Gastrocnemius medialis (tissue), 4 donors: ENCODE data around the gene TMEFF1. TPM values are rescaled to one million over a fixed set of nuclear protein-coding genes. Genes with fewer than 3 reads are reported as not detected.

Source experiments
- ATAC-seq, 2 donors: fragments of 150-250 bp; one replicate each; pipeline ENCODE4 v1.9.1; 2016
- DNase-seq, 2 donors: peaks; one replicate each; pipeline ENCODE4 v3.0.0-alpha.2; 2019
- H3K27ac ChIP-seq, 4 donors: fragments of 200-600 bp; sonication (generic); 1 replicate in 1 of 4; 2 replicates in 3 of 4; pipeline ENCODE4 v1.5.1; 2016 to 2018; ENCODE audit warnings: mild to moderate bottlenecking in 2 of 4, moderate library complexity in 1 of 4
- H3K27me3 ChIP-seq, 3 donors: fragments of 200-600 bp; sonication (generic) in 2 of 3; 1 replicate in 1 of 3; 2 replicates in 2 of 3; pipeline versions ENCODE4 v1.5.1 to v1.6.0; 2016 to 2019; ENCODE audit warnings: mild to moderate bottlenecking in 1 of 3, moderate library complexity in 1 of 3
- H3K36me3 ChIP-seq, 2 donors: fragments of 200-600 bp; sonication (generic) in 1 of 2; one replicate each; pipeline ENCODE4 v1.5.1; 2017 to 2018
- H3K4me1 ChIP-seq, 2 donors: fragments of 200-600 bp; sonication (generic) in 1 of 2; one replicate each; pipeline ENCODE4 v1.5.1; 2016 to 2017; ENCODE audit warnings: mild to moderate bottlenecking in 2 of 2
- H3K4me3 ChIP-seq, 4 donors: fragments of 200-600 bp; sonication (generic) in 3 of 4; 1 replicate in 1 of 4; 2 replicates in 3 of 4; pipeline ENCODE4 v1.5.1; 2016 to 2019; ENCODE audit warnings: mild to moderate bottlenecking in 2 of 4
- H3K9me3 ChIP-seq, 3 donors: fragments of 200-600 bp; sonication (generic) in 2 of 3; 1 replicate in 1 of 3; 2 replicates in 2 of 3; pipeline ENCODE4 v1.5.1; 2016 to 2019
- CTCF ChIP-seq, 5 experiments: fragments of 450-650 bp in 3 of 5; fragments of 200-600 bp in 2 of 5; sonication (generic) in 2 of 5; IDR thresholded peaks in 4 of 5; conservative IDR thresholded peaks in 1 of 5; 1 replicate in 4 of 5; 2 replicates in 1 of 5; pipeline ENCODE4 v1.5.1; 2016 to 2019; ENCODE audit warnings: antibody characterized with exemption in 5 of 5, mild to moderate bottlenecking in 3 of 5, moderate library complexity in 3 of 5
- POLR2A ChIP-seq, 2 donors: fragments of 450-650 bp; IDR thresholded peaks; one replicate each; pipeline ENCODE4 v1.6.1; 2017; ENCODE audit warnings: antibody characterized with exemption in 2 of 2, mild to moderate bottlenecking in 2 of 2, moderate library complexity in 2 of 2
- in situ Hi-C, 4 donors: fragments of 200-750 bp; cut with MboI; loops; one replicate each; pipeline versions ENCODE4 v1.15.0 to v1.8.0; 2017; ENCODE audit warnings: low sequenced_read_pairs in 4 of 4
- intact Hi-C: fragments of 100-400 bp; cut with DNase I; formaldehyde crosslinking; loops from one replicate; pipeline ENCODE4 v1.15.1; 2023; ENCODE audit warnings: low total_unique reads
- total RNA-seq, 4 donors: library from RNA; depleted of rRNA; stranded (reverse); fragments of >200 nt; gene quantifications; one replicate each; pipeline versions ENCODE4 v1.1.0 to v1.2.3, GENCODE V29; 2016

TMEFF1 gene
- total RNA-seq, 4 donors from 2014 or later: not detected

GRCh38 chr9:100591639-100592412 is 118.9 kb downstream of the TMEFF1 start:
- Histone ChIP-seq H3K27ac (peak overlapping the region; percentile 40 to 62 (median 52)), H3K4me3 (no peak overlapping the region), H3K27me3 (no peaks in the 10 kb centered on the region), H3K9me3 (no peaks in the 10 kb centered on the region), H3K4me1 (peaks cover 9 to 15% of the 10 kb centered on the region in 2 donors), H3K36me3 (peaks cover 0 to 2% of the 10 kb centered on the region in 2 donors)
- DNase-seq (no peak), ATAC-seq (no peak)
- in situ Hi-C loops (loop anchor here in 3 of 4 donors (10.0 to 25.0 kb wide), 4 partner anchors 77 to 157 kb away; partner anchors contain the start of gene MSANTD3 (in 1 of the 3)), intact Hi-C loops (loop anchor here (5.0 to 10.0 kb wide), 2 partner anchors 480 to 777 kb away; no protein-coding TSS in a partner anchor)
- TF ChIP-seq POLR2A (IDR thresholded peaks at IDR 0.05) (no peak), CTCF (IDR thresholded peaks at IDR 0.05 in 4 of 5, conservative IDR thresholded peaks at IDR 0.05 in 1 of 5) (no peak)

GRCh38 chr9:100595391-100596199 is 122.6 kb downstream of the TMEFF1 start:
- H3K27ac ChIP-seq: peak overlapping the region in 1 of 4 donors; percentile 2
- intact Hi-C loops (loop anchor here (1.0 to 10.0 kb wide), 4 partner anchors 90 to 781 kb away; partner anchors contain the start of gene MSANTD3), in situ Hi-C loops (loop anchor here (5.0 to 25.0 kb wide), 5 partner anchors 81 to 161 kb away; partner anchors contain the start of gene MSANTD3 (in 1 of the 4))
- H3K4me3 ChIP-seq: no peak overlapping the region
- no peaks in the 10 kb centered on the region for H3K36me3 ChIP-seq
- H3K9me3 ChIP-seq: no peaks in the 10 kb centered on the region
- peaks cover 13 to 23% of the 10 kb centered on the region in 2 donors for H3K4me1 ChIP-seq
- peak; percentile 79 to 90 (median 88) for TF ChIP-seq CTCF (IDR thresholded peaks at IDR 0.05 in 4 of 5, conservative IDR thresholded peaks at IDR 0.05 in 1 of 5)
- no peak for TF ChIP-seq POLR2A (IDR thresholded peaks at IDR 0.05)
- no peaks in the 10 kb centered on the region for H3K27me3 ChIP-seq
- DNase-seq (no peak), ATAC-seq (peak; percentile 61 to 80)

- TF ChIP-seq POLR2A (IDR thresholded peaks at IDR 0.05) (no peak), CTCF (IDR thresholded peaks at IDR 0.05 in 4 of 5, conservative IDR thresholded peaks at IDR 0.05 in 1 of 5) (no peak)
- H3K27me3 ChIP-seq: no peaks in the 10 kb centered on the region
- H3K27ac ChIP-seq: no peak overlapping the region
- H3K9me3 ChIP-seq: no peaks in the 10 kb centered on the region
- in situ Hi-C loops (loop anchor here (5.0 to 25.0 kb wide), 5 partner anchors 82 to 162 kb away; partner anchors contain the start of gene MSANTD3 (in 1 of the 4)), intact Hi-C loops (loop anchor here (5.0 to 10.0 kb wide), 2 partner anchors 170 to 782 kb away; partner anchors contain the start of gene MSANTD3)
- no peak overlapping the region for H3K4me3 ChIP-seq
- H3K4me1 ChIP-seq: peaks cover 8 to 12% of the 10 kb centered on the region in 2 donors
- no peak for DNase-seq
- no peak for ATAC-seq
- H3K36me3 ChIP-seq: no peaks in the 10 kb centered on the region
These were observed 124.3 kb downstream of the TMEFF1 start for GRCh38 chr9:100597236-100597635.

GRCh38 chr9:100598641-100599145 is 125.7 kb downstream of the TMEFF1 start:
- TF ChIP-seq CTCF (IDR thresholded peaks at IDR 0.05 in 4 of 5, conservative IDR thresholded peaks at IDR 0.05 in 1 of 5): no peak
- no peak for TF ChIP-seq POLR2A (IDR thresholded peaks at IDR 0.05)
- H3K36me3 ChIP-seq: no peaks in the 10 kb centered on the region
- DNase-seq (peak; percentile 30 to 50), ATAC-seq (peak; percentile 31 to 35)
- H3K4me3 ChIP-seq: peak overlapping the region; percentile 58 to 67 (median 62)
- intact Hi-C loops (loop anchor here (5.0 to 10.0 kb wide), 2 partner anchors 171 to 784 kb away; partner anchors contain the start of gene MSANTD3), in situ Hi-C loops (loop anchor here (5.0 to 25.0 kb wide), 5 partner anchors 84 to 164 kb away; partner anchors contain the start of gene MSANTD3 (in 1 of the 4))
- no peaks in the 10 kb centered on the region for H3K9me3 ChIP-seq
- H3K4me1 ChIP-seq: peaks cover 8 to 12% of the 10 kb centered on the region in 2 donors
- no peaks in the 10 kb centered on the region for H3K27me3 ChIP-seq
- peak overlapping the region in 2 of 4 donors; percentile 3 to 9 for H3K27ac ChIP-seq
